ENCODE data around the gene TOP1.

Gene TOP1

DNA sequence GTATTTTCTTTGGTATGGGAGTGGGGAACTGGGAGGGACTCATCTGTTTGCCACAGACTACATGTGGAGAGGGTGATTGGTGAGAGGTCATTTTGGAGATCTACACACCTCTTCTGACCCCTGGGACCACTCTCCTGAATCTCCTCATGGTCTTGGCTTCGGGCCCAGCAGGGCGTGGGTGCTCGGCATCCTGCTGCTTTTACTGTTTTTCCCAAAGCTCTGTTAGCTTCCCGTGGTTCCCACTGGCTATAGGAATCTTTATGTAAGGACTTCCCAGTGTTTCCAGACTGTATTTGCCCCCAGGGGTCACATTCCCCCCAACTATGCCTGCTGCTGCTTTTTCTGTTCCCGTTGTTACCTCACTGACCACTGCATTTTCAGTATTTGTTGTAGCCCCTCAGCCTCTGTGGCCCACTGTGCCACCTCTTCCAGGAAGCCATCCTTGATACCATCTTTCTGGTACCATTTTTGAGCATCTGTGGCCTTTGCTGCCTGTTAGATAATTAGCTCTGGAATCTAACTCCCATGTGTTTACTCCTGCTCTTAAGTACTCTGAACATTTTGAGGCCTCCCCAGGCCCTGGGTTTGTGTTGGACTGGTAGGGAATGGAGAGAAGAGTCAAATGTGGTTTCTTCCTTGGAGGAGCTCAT, 123.6 kb downstream of the TOP1 start:
- in situ Hi-C loops (cut with MboI; ENCODE audit: low pct_unique_long_range_greater_than_20kb, low sequenced_read_pairs) = no loop called here

DNA sequence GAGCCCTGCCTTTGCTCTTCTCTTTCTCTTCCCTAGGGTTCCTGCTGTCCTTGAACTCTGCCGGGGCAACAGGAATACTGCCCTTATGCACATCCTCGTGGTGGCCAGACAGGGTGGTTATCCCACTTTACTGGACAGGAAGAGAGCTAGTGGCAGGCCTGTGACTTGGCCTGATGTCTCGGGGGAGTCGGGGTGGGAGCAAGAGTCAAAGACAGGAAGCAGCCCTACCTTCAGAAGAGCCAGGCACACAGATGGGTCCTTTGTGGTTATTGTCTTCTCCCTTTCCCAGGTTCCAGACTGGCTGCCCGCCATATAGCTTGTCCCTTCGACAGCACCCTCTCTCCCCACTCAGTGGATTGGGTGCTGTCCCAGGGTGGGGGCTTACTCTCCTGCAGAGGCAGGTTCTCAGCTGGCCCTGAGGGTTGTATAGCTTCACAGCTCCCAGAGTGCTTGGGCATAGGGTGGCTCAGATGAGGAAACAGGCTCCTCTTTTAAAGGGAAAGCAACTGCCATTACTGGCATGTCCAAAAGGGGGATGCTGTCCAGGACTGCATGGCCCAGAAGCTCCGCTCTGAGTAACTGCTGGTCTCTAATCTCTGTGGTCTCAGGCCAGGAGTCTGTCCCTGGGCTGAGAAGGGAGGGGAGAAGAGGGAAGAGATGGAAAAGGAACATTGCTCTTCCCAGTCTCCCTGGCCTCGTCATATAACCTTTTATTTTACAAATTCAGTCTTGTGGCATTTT, 126.0 kb downstream of the TOP1 start:
- in situ Hi-C loops (cut with MboI; ENCODE audit: low pct_unique_long_range_greater_than_20kb, low sequenced_read_pairs) = no loop called here
- no peak for DNase-seq

More for the DNA sequence above, 123.6 kb downstream of the TOP1 start:
- DNase-seq = no peak

DNA sequence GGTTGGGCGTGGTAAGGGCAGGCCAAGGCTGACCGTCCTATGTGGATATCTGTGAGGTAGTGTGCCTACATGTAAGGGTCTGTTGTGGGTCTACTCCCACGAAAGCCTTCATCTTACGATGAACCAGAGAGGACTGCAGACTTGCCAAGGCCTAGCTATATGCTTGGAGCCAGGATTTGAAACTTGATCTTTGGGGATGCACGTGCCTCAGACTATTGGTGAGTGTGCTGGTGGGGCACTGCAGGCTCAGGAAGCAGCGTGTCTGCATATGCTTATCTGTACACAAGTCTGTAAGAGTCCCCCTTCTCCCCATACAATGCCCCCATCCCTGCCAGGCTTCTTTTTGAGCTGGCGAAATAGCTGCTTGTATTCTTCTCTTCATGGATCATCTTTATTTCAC, 126.6 kb downstream of the TOP1 start:
- in situ Hi-C loops (cut with MboI; ENCODE audit: low pct_unique_long_range_greater_than_20kb, low sequenced_read_pairs) = no loop called here
- no peak for DNase-seq

DNA sequence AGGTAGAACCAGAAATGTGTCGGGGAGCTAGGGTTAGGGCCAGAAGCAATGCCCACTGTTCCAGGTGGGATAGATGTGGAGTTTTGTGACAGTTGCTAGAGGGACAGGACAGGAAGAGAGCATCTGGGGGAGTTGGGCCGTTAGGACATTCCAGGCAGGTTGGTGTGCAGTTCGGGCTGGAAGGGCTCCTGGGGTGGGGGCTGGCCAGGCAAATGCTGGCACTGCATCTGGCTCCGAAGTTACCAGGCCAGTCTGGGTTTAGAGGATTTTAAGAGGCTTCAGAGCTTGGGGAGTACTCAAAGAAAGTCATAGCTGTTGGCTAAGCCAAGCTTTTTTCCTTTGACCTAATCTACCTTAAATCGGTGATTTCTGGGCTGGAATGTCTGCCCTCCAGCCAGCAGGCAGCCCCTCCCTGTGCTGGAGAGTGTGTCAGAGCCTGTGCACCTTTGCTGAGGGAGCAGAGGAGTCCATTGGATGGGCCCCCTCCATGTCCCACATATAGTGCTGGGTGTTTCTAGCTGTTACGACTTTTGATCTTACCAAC, 129.5 kb downstream of the TOP1 start:
- in situ Hi-C loops (cut with MboI; ENCODE audit: low pct_unique_long_range_greater_than_20kb, low sequenced_read_pairs) = no loop called here

DNA sequence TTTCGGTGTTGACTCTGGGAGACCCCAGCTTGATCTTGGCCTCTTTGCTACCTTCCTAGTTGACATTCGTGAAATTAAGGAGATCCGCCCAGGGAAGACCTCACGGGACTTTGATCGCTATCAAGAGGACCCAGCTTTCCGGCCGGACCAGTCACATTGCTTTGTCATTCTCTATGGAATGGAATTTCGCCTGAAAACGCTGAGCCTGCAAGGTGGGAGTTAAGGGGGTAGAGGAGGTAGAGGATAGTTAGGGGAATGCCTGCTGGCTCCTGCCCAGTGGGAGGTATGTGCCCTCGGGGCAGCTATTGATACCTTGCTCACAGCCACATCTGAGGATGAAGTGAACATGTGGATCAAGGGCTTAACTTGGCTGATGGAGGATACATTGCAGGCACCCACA, 130.9 kb downstream of the TOP1 start:
- in situ Hi-C loops (cut with MboI; ENCODE audit: low pct_unique_long_range_greater_than_20kb, low sequenced_read_pairs) = no loop called here
- DNase-seq = no peak

More for the DNA sequence above, 129.5 kb downstream of the TOP1 start:
- no peak for DNase-seq

DNA sequence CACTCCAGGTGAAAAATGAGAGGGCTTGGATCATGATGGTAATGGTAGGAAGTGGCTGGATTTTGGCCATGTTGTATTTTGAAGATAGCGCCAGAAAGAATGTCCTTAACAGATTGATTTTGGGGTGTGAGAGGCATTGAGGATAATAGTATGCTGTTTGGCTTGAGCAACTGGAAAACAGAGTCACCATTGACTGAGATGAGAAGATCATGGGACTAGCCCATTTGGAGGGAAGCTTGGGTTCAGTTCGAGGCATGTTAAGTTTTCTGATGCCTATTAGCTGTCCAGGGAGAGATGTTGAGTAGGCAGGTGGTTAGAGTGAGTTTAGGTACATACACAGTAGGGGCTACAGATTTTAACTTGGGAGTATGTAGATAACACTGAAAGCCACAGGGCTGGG, 132.1 kb downstream of the TOP1 start:
- in situ Hi-C loops (cut with MboI; ENCODE audit: low pct_unique_long_range_greater_than_20kb, low sequenced_read_pairs) = no loop called here
- no peak for DNase-seq

DNA sequence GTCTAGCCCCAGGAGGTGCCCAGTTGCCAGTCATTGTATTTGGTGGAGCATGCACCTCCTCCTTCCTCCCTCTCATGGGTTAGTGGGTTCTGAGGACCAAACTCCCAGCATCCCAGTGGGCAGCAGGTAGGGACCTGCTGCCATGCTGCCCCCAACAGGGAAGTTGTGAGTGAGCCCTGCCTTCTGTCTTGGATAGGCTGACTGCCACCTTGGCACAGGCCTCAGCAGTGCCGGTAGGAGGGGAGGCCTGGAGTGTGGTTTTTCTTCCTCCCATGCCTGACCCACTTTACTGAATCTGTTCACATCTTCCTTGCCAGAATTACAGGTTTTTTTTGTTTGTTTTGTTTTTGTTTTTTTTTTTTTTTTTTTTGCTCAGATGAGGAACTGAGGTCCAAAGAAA, 133.3 kb downstream of the TOP1 start:
- no peak for DNase-seq
- in situ Hi-C loops (cut with MboI; ENCODE audit: low pct_unique_long_range_greater_than_20kb, low sequenced_read_pairs) = no loop called here

DNA sequence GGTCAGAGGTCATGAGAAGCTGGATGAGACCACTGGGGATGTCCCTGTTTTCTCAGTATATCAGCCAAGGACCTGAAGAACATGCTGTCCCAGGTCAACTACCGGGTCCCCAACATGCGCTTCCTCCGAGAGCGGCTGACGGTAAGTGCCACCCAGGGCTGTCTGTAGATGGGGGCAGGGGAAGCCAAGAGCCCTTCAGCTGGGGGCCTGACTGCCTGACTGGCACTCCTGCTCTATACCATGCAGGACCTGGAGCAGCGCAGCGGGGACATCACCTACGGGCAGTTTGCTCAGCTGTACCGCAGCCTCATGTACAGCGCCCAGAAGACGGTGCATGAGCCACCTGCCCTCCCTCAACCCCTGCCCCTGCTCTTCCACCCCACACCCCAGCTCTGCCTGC, 133.8 kb downstream of the TOP1 start:
- in situ Hi-C loops (cut with MboI; ENCODE audit: low pct_unique_long_range_greater_than_20kb, low sequenced_read_pairs) = no loop called here
- DNase-seq = no peak

DNA sequence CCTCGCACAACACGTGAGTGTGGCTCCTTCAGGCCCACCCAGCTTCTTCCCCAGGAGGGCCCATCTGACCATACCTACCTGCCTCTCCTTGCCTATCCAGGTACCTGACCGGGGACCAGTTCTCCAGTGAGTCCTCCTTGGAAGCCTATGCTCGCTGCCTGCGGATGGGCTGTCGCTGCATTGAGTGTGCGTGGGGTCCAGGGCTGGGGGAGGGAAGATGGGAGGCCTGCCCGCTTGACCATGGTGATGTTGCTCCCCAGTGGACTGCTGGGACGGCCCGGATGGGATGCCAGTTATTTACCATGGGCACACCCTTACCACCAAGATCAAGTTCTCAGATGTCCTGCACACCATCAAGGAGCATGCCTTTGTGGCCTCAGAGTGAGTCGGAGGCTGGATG, 135.2 kb downstream of the TOP1 start:
- in situ Hi-C loops (cut with MboI; ENCODE audit: low pct_unique_long_range_greater_than_20kb, low sequenced_read_pairs) = no loop called here

DNA sequence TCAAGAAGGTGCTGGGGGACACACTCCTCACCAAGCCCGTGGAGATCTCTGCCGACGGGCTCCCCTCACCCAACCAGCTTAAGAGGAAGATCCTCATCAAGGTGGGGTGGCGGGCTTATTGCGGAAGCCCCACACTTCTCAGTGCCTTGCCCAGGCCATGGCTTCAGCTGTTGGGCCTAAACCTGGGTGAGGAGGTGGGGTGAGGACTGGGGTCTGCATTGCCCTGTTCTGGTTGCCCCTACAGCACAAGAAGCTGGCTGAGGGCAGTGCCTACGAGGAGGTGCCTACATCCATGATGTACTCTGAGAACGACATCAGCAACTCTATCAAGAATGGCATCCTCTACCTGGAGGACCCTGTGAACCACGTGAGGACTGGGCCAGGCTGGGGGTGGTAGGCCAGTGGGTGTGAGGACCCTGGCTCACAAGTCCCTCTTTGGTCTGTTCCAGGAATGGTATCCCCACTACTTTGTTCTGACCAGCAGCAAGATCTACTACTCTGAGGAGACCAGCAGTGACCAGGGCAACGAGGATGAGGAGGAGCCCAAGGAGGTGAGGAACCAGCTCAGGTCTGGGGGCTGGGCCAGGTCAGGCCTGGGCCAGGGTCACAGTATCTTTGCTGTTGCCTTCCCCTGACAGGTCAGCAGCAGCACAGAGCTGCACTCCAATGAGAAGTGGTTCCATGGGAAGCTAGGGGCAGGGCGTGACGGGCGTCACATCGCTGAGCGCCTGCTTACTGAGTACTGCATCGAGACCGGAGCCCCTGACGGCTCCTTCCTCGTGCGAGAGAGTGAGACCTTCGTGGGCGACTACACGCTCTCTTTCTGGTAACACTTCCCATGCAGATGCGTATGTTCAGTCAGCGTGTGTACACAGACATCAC, 136.6 kb downstream of the TOP1 start:
- in situ Hi-C loops (cut with MboI; ENCODE audit: low pct_unique_long_range_greater_than_20kb, low sequenced_read_pairs) = no loop called here
- no peak for DNase-seq

More for the DNA sequence above, 135.2 kb downstream of the TOP1 start:
- no peak for DNase-seq

DNA sequence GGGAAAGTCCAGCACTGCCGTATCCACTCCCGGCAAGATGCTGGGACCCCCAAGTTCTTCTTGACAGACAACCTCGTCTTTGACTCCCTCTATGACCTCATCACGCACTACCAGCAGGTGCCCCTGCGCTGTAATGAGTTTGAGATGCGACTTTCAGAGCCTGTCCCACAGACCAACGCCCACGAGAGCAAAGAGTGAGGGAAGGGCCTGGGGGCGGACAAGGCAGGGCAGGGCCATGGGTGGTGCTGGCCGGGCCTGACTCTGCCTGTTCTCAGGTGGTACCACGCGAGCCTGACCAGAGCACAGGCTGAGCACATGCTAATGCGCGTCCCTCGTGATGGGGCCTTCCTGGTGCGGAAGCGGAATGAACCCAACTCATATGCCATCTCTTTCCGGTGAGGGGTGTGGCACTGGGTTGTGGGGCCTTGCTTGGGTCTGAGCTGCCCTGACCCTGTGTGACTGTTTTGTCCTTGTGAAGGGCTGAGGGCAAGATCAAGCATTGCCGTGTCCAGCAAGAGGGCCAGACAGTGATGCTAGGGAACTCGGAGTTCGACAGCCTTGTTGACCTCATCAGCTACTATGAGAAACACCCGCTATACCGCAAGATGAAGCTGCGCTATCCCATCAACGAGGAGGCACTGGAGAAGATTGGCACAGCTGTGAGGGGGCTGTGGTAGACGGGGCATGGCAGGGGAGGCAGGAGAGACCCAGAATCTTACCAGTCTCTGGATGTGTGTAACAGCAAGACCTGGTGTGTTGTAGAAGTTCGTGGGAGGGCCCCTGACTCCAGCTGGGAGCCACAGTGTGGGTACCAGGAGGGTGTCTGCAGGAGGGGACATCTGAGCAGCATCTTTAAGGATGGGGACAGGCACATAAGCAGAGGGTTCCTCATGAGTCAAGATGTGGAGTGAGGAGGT, 137.8 kb downstream of the TOP1 start:
- DNase-seq = no peak
- in situ Hi-C loops (cut with MboI; ENCODE audit: low pct_unique_long_range_greater_than_20kb, low sequenced_read_pairs) = no loop called here

DNA sequence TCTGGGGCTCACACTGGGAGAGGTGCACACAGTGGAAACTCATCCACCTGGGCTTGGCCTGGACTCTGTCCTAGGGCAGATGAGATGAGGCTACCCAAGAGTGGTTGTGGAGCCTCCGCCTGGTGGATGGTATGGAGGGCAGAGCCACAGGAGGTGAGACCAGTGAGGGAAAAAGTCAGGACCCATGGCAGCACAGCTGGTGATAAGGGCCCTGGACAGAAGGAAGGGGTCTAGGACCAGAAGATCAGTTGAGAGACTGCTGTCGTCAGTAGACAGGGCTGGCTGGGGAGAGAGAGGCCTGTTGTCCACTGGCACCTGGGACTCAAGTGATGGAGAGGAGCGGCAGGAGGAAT, 138.5 kb downstream of the TOP1 start:
- in situ Hi-C loops (cut with MboI; ENCODE audit: low pct_unique_long_range_greater_than_20kb, low sequenced_read_pairs) = no loop called here
- DNase-seq = no peak

DNA sequence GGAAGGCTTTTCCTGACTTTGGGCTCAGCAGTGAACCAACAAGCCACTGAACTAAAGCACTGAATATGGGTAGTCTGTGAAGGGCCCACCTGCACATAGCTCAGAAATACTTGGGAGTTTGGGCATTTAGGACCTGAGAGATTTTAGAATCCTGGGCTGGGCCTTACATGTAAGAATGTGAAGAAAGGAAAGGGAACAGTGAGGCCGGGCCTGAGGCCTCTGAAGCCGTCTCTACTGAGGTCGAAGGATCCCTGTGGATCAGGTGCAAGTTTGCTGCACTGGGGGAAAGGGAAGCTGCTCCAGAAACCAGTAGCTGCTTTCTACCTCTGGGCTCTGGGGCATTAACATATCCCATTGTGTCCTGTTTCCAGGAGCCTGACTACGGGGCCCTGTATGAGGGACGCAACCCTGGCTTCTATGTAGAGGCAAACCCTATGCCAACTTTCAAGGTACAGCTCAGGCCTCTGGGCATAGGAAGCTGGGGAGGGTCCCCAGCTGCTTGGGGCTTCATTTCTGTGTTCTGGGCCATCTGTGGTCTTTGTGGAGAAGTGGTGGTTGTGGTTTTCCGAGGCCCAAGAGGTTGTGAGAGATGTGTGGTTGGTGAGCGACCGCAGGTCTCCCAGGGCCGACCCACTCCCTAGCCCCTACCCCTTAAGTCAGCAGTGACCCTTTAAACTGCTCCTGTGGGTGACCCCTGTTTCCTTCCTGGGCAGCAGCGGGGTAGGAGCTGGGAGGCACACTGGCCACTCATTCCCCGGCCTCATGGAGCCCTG, 139.0 kb downstream of the TOP1 start:
- DNase-seq = peak; percentile 72
- in situ Hi-C loops (cut with MboI; ENCODE audit: low pct_unique_long_range_greater_than_20kb, low sequenced_read_pairs) = no loop called here

DNA sequence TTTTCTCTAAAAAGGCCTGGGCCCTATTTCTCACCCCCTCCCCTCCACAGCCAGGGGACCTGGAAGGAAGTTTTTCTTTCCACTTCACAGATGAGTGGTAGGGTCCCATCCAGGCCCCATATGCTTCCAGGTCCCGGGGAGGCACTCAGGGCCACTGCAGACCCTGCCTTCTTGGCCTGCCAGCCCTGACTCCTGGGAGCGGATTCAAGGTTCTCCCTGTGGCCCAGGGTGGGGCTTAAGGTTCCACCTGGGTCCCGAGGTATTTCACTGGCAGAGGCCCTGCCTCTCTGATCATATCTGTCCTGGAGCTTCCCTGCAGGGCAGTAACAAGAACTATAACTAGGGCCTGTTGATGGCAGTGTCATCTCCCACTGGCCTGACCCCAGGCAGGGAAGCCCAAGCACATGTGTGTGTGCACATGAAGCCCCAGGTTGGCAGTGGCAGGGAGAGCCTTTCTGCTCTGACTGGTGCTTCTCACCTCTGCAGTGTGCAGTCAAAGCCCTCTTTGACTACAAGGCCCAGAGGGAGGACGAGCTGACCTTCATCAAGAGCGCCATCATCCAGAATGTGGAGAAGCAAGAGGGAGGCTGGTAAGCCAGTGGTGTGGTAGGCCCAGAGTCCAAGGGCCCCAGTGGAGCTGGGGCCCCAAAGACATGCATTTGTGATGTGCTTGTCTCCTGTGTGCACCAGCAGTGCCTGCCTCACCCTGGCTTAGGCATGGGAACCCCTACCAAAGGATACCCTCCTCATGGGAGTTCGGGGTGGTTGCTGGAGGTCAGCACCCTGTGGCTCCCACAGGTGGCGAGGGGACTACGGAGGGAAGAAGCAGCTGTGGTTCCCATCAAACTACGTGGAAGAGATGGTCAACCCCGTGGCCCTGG, 139.9 kb downstream of the TOP1 start:
- in situ Hi-C loops (cut with MboI; ENCODE audit: low pct_unique_long_range_greater_than_20kb, low sequenced_read_pairs) = no loop called here
- DNase-seq = no peak

DNA sequence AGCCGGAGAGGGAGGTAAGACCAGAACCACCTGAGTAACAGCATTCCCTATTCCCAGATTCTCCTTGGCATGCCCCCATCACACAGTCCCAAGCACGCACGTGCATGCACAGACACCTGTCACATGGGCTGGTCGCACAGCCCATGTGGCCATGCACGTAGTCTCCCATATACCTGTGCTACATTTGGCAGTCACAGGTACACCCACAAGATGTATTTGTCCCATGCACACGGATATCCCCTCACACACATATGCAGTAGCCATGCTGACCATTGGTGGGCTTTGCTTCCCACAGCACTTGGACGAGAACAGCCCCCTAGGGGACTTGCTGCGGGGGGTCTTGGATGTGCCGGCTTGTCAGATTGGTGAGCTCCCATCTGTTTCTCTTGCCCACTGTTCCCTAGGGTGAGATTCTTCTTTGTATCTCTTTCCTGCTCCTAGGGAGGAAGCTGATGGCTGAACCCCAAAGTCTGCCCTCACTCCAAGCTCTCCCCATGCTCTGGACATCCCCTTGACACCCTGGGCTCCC, 140.6 kb downstream of the TOP1 start:
- DNase-seq = no peak
- in situ Hi-C loops (cut with MboI; ENCODE audit: low pct_unique_long_range_greater_than_20kb, low sequenced_read_pairs) = no loop called here

DNA sequence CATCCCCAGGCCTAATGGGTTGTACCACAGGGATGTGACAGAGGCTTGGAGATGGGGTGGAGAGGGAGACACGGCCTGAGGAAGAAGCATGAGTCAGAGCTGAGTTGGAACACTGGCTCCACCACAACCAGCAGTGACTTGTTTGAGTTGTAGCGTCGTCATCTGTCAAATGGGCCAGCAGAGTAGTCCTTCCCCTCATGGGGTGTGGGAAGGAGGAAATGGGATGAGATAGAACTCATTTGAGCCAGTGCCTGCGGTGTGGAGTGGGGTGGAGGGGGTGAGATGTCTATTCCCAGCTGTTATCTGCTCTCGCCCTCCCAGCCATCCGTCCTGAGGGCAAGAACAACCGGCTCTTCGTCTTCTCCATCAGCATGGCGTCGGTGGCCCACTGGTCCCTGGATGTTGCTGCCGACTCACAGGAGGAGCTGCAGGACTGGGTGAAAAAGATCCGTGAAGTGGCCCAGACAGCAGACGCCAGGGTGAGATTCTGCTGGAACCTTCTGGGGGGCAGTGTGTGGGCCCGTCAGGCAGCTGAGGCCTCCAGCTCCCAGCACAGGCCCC, 141.2 kb downstream of the TOP1 start:
- DNase-seq = no peak
- in situ Hi-C loops (cut with MboI; ENCODE audit: low pct_unique_long_range_greater_than_20kb, low sequenced_read_pairs) = loop anchor here (10.0 kb wide), 1 partner anchor 175 kb away; the partner anchor contains the start of gene LPIN3

Measured in KBM-7 (cell line).